ENCODE data around the gene SMAD6. TPM values are rescaled to one million over a fixed set of nuclear protein-coding genes. Genes with fewer than 3 reads are reported as not detected.

Gene SMAD6
- total RNA-seq, 1 experiment from 2014 or later: 8.9 TPM

- CTCF ChIA-PET: no interaction called here
Observed at GRCh38 chr15:66655511-66655910, 46.5 kb upstream of the SMAD6 start.

GRCh38 chr15:66655997-66656396 is 46.0 kb upstream of the SMAD6 start:
- Mint-ChIP-seq H3K9me3 (ENCODE audit: unreplicated experiment) (no peaks in the 10 kb centered on the region), H3K27me3 (ENCODE audit: insufficient read depth, unreplicated experiment) (no peaks in the 10 kb centered on the region), H3K4me1 (ENCODE audit: low read depth, unreplicated experiment) (peaks cover 30% of the 10 kb centered on the region), H3K27ac (ENCODE audit: unreplicated experiment) (peak overlapping the region; percentile 43), H3K4me3 (ENCODE audit: unreplicated experiment) (no peak overlapping the region), H3K36me3 (ENCODE audit: insufficient read depth, unreplicated experiment) (no peaks in the 10 kb centered on the region)
- no peaks in the 10 kb centered on the region for H3K36me3 ChIP-seq (ENCODE audit: control insufficient read depth, insufficient read depth, low read length)
- CTCF ChIA-PET: no interaction called here
- no peak for DNase-seq
- H3K4me3 ChIP-seq (ENCODE audit: low read depth, low read length): no peak overlapping the region
- POLR2A ChIA-PET: no interaction called here
- intact Hi-C loops (cut with micrococcal nuclease; ENCODE audit: unreplicated experiment): no loop called here
- H3K4me1 ChIP-seq: peaks cover 9% of the 10 kb centered on the region
- no peaks in the 10 kb centered on the region for H3K9me3 ChIP-seq
- no peaks in the 10 kb centered on the region for H3K27me3 ChIP-seq (replicated peaks; ENCODE audit: control insufficient read depth, insufficient read depth, low read length)
- no peak for TF ChIP-seq CTCF (IDR thresholded peaks at IDR 0.05; ENCODE audit: insufficient read depth in 1 of 2, low read depth in 1 of 2, low read length in 1 of 2, severe bottlenecking in 1 of 2, unreplicated experiment in 1 of 2)
- BruUV-seq (replicated peaks): no TSS peak

More at GRCh38 chr15:66655511-66655910, 46.5 kb upstream of the SMAD6 start:
- no peaks in the 10 kb centered on the region for H3K27me3 ChIP-seq (replicated peaks; ENCODE audit: control insufficient read depth, insufficient read depth, low read length)
- H3K36me3 ChIP-seq (ENCODE audit: control insufficient read depth, insufficient read depth, low read length): no peaks in the 10 kb centered on the region
- peaks cover 9% of the 10 kb centered on the region for H3K4me1 ChIP-seq
- no peaks in the 10 kb centered on the region for H3K36me3 Mint-ChIP-seq (ENCODE audit: insufficient read depth, unreplicated experiment)
- H3K27ac Mint-ChIP-seq (ENCODE audit: unreplicated experiment): no peak overlapping the region
- TF ChIP-seq CTCF (IDR thresholded peaks at IDR 0.05; ENCODE audit: insufficient read depth in 1 of 2, low read depth in 1 of 2, low read length in 1 of 2, severe bottlenecking in 1 of 2, unreplicated experiment in 1 of 2): no peak
- no peaks in the 10 kb centered on the region for H3K27me3 Mint-ChIP-seq (ENCODE audit: insufficient read depth, unreplicated experiment)
- no peak overlapping the region for H3K4me3 Mint-ChIP-seq (ENCODE audit: unreplicated experiment)
- H3K4me3 ChIP-seq (ENCODE audit: low read depth, low read length): no peak overlapping the region
- POLR2A ChIA-PET: interaction anchor here (0.6 kb wide), 1 partner anchor 19 kb away, joined by 5 read pairs; no protein-coding TSS in a partner anchor
- no peaks in the 10 kb centered on the region for H3K9me3 ChIP-seq
- no peaks in the 10 kb centered on the region for H3K9me3 Mint-ChIP-seq (ENCODE audit: unreplicated experiment)
- no TSS peak for BruUV-seq (replicated peaks)
- intact Hi-C loops (cut with micrococcal nuclease; ENCODE audit: unreplicated experiment): no loop called here
- peaks cover 30% of the 10 kb centered on the region for H3K4me1 Mint-ChIP-seq (ENCODE audit: low read depth, unreplicated experiment)
- DNase-seq: no peak

GRCh38 chr15:66657185-66658020 is 44.6 kb upstream of the SMAD6 start:
- CTCF ChIA-PET: no interaction called here
- H3K36me3 ChIP-seq (ENCODE audit: control insufficient read depth, insufficient read depth, low read length): no peaks in the 10 kb centered on the region
- DNase-seq: no peak
- Mint-ChIP-seq H3K27ac (ENCODE audit: unreplicated experiment) (no peak overlapping the region), H3K9me3 (ENCODE audit: unreplicated experiment) (no peaks in the 10 kb centered on the region), H3K4me1 (ENCODE audit: low read depth, unreplicated experiment) (peaks cover 23% of the 10 kb centered on the region), H3K36me3 (ENCODE audit: insufficient read depth, unreplicated experiment) (no peaks in the 10 kb centered on the region), H3K27me3 (ENCODE audit: insufficient read depth, unreplicated experiment) (no peaks in the 10 kb centered on the region), H3K4me3 (ENCODE audit: unreplicated experiment) (no peak overlapping the region)
- peaks cover 2% of the 10 kb centered on the region for H3K4me1 ChIP-seq
- BruUV-seq (replicated peaks): no TSS peak
- no peaks in the 10 kb centered on the region for H3K9me3 ChIP-seq
- TF ChIP-seq CTCF (IDR thresholded peaks at IDR 0.05; ENCODE audit: insufficient read depth in 1 of 2, low read depth in 1 of 2, low read length in 1 of 2, severe bottlenecking in 1 of 2, unreplicated experiment in 1 of 2): no peak
- H3K4me3 ChIP-seq (ENCODE audit: low read depth, low read length): no peak overlapping the region
- intact Hi-C loops (cut with micrococcal nuclease; ENCODE audit: unreplicated experiment): no loop called here
- POLR2A ChIA-PET: no interaction called here
- H3K27me3 ChIP-seq (replicated peaks; ENCODE audit: control insufficient read depth, insufficient read depth, low read length): no peaks in the 10 kb centered on the region

Data from Caco-2 (cell line).